Breast epithelium (tissue), 4 donors: ENCODE data around the gene C16orf96. TPM values are rescaled to one million over a fixed set of nuclear protein-coding genes. Genes with fewer than 3 reads are reported as not detected.

ENCODE experiments used
- DNase-seq, 2 donors: peaks; one replicate each; pipeline ENCODE4 v3.0.0-alpha.2; 2019; ENCODE audit warnings: low spot score in 2 of 2
- H3K27ac ChIP-seq, 2 donors: fragments of 200-600 bp; sonication (generic) in 1 of 2; one replicate each; pipeline ENCODE4 v1.5.1; 2016 to 2019; ENCODE audit warnings: mild to moderate bottlenecking in 1 of 2
- H3K27me3 ChIP-seq, 2 donors: fragments of 200-600 bp; sonication (generic) in 1 of 2; one replicate each; pipeline versions ENCODE4 v1.5.1 to v1.6.0; 2017 to 2019; ENCODE audit warnings: control low read depth in 1 of 2, mild to moderate bottlenecking in 1 of 2
- H3K36me3 ChIP-seq: fragments of 200-600 bp; one replicate; pipeline ENCODE4 v1.5.1; 2019
- H3K4me1 ChIP-seq, 2 donors: fragments of 200-600 bp; sonication (generic); one replicate each; pipeline ENCODE4 v1.5.1; 2016 to 2019; ENCODE audit warnings: control low read depth in 1 of 2
- H3K4me3 ChIP-seq, 3 donors: fragments of 200-600 bp; sonication (generic); 1 replicate in 2 of 3; 2 replicates in 1 of 3; pipeline ENCODE4 v1.5.1; 2016 to 2019; ENCODE audit warnings: mild to moderate bottlenecking in 3 of 3, moderate library complexity in 2 of 3
- H3K9me3 ChIP-seq, 2 donors: fragments of 200-600 bp; sonication (generic) in 1 of 2; one replicate each; pipeline ENCODE4 v1.5.1; 2016 to 2019; ENCODE audit warnings: control low read depth in 1 of 2
- CTCF ChIP-seq, 3 donors: fragments of 450-650 bp; IDR thresholded peaks; one replicate each; pipeline ENCODE4 v1.5.1; 2016 to 2017; ENCODE audit warnings: antibody characterized with exemption in 3 of 3, mild to moderate bottlenecking in 3 of 3, moderate library complexity in 3 of 3
- POLR2A ChIP-seq: fragments of 450-650 bp; IDR thresholded peaks from one replicate; pipeline ENCODE4 v1.6.1; 2016; ENCODE audit warnings: antibody characterized with exemption, mild to moderate bottlenecking, moderate library complexity
- POLR2AphosphoS5 ChIP-seq, 3 donors: sonication (generic); formaldehyde crosslinking; IDR thresholded peaks; one replicate each; pipeline ENCODE4 v1.6.1; 2017; ENCODE audit warnings: antibody characterized with exemption in 3 of 3
- intact Hi-C: fragments of 100-400 bp; cut with DNase I; formaldehyde crosslinking; loops from one replicate; pipeline ENCODE4 v1.15.1; 2023; ENCODE audit warnings: low total_unique reads
- total RNA-seq, 3 donors: library from RNA; depleted of rRNA; stranded (reverse); fragments of >200 nt; gene quantifications; one replicate each; pipeline ENCODE4 v1.1.0, GENCODE V29; 2016

The C16orf96 gene
- total RNA-seq, 3 donors from 2014 or later, result not detected

- Histone ChIP-seq H3K27ac (no peak overlapping the region), H3K27me3 (no peaks in the 10 kb centered on the region), H3K36me3 (no peaks in the 10 kb centered on the region), H3K4me1 (peaks cover 0 to 4% of the 10 kb centered on the region in 2 donors), H3K9me3 (no peaks in the 10 kb centered on the region), H3K4me3 (no peak overlapping the region)
- no peak for DNase-seq
- intact Hi-C loops, result no loop called here
- TF ChIP-seq POLR2AphosphoS5 (IDR thresholded peaks at IDR 0.05) (no peak), CTCF (IDR thresholded peaks at IDR 0.05) (no peak), POLR2A (no peak)
Measured at GRCh38 chr16:4641895-4642294, 85.8 kb downstream of the C16orf96 start.

GRCh38 chr16:4646773-4647643 lies 90.9 kb downstream of the C16orf96 start:
- Histone ChIP-seq H3K4me3 (no peak overlapping the region), H3K27me3 (no peaks in the 10 kb centered on the region), H3K9me3 (no peaks in the 10 kb centered on the region), H3K36me3 (no peaks in the 10 kb centered on the region), H3K4me1 (no peaks in the 10 kb centered on the region), H3K27ac (no peak overlapping the region)
- no peak for DNase-seq
- intact Hi-C loops, result no loop called here
- TF ChIP-seq CTCF (IDR thresholded peaks at IDR 0.05) (no peak), POLR2A (no peak), POLR2AphosphoS5 (IDR thresholded peaks at IDR 0.05) (no peak)

- no peaks in the 10 kb centered on the region for H3K36me3 ChIP-seq
- no peaks in the 10 kb centered on the region for H3K27me3 ChIP-seq
- DNase-seq, result no peak
- H3K9me3 ChIP-seq, result no peaks in the 10 kb centered on the region
- intact Hi-C loops, result no loop called here
- H3K27ac ChIP-seq, result no peak overlapping the region
- H3K4me3 ChIP-seq, result no peak overlapping the region
- no peak for TF ChIP-seq POLR2A
- no peaks in the 10 kb centered on the region for H3K4me1 ChIP-seq
Measured at GRCh38 chr16:4647644-4647980, 91.5 kb downstream of the C16orf96 start.

GRCh38 chr16:4648917-4649316 lies 92.8 kb downstream of the C16orf96 start:
- Histone ChIP-seq H3K36me3 (no peaks in the 10 kb centered on the region), H3K9me3 (no peaks in the 10 kb centered on the region), H3K4me1 (no peaks in the 10 kb centered on the region), H3K4me3 (no peak overlapping the region), H3K27ac (no peak overlapping the region), H3K27me3 (no peaks in the 10 kb centered on the region)
- no peak for DNase-seq
- intact Hi-C loops, result no loop called here
- TF ChIP-seq POLR2AphosphoS5 (IDR thresholded peaks at IDR 0.05), result no peak
- TF ChIP-seq CTCF (IDR thresholded peaks at IDR 0.05), result no peak
- no peak for TF ChIP-seq POLR2A

- Histone ChIP-seq H3K9me3 (no peaks in the 10 kb centered on the region), H3K36me3 (no peaks in the 10 kb centered on the region), H3K4me1 (no peaks in the 10 kb centered on the region), H3K27ac (no peak overlapping the region), H3K4me3 (no peak overlapping the region), H3K27me3 (no peaks in the 10 kb centered on the region)
- intact Hi-C loops, result no loop called here
- TF ChIP-seq CTCF (IDR thresholded peaks at IDR 0.05) (no peak), POLR2A (no peak), POLR2AphosphoS5 (IDR thresholded peaks at IDR 0.05) (no peak)
- no peak for DNase-seq
Measured at GRCh38 chr16:4649744-4650442, 93.8 kb downstream of the C16orf96 start.

Other genes starting within 250 kb of the C16orf96 start
- 1 to 10 TPM in 2 of 3 donors, under 1 TPM in 1; 0.96 to 3.9 (median 1.5) TPM for gene GLIS2, start 240.3 kb upstream of the C16orf96 start, total RNA-seq
- 10 to 100 TPM; 24.9 to 52.4 (median 49.9) TPM for gene PAM16, start 205.0 kb upstream of the C16orf96 start, total RNA-seq
- 10 to 100 TPM; 14.8 to 28.5 (median 16.1) TPM for gene VASN, start 184.5 kb upstream of the C16orf96 start, total RNA-seq
- gene CORO7, start 139.7 kb upstream of the C16orf96 start, total RNA-seq, result 10 to 100 TPM; 19.7 to 25.9 (median 22.7) TPM
- gene DNAJA3, start 130.5 kb upstream of the C16orf96 start, total RNA-seq, result 10 to 100 TPM; 32.6 to 54.2 (median 45.9) TPM
- gene NMRAL1, start 81.7 kb upstream of the C16orf96 start, total RNA-seq, result 10 to 100 TPM; 44.5 to 57.7 (median 51.5) TPM
- 10 to 100 TPM; 53.6 to 87.7 (median 65.9) TPM for gene HMOX2, start 79.9 kb upstream of the C16orf96 start, total RNA-seq
- gene CDIP1, start 17.6 kb upstream of the C16orf96 start, total RNA-seq, result 1 to 10 TPM; 9.1 to 9.9 (median 9.5) TPM
- gene UBALD1, start 58.5 kb downstream of the C16orf96 start, total RNA-seq, result 10 to 100 TPM in 1 of 3 donors, 1 to 10 TPM in 2; 5.8 to 11.3 (median 7.2) TPM
- 10 to 100 TPM; 26.7 to 28.5 (median 27.9) TPM for gene MGRN1, start 68.5 kb downstream of the C16orf96 start, total RNA-seq
- 10 to 100 TPM; 22.4 to 38.0 (median 32.3) TPM for gene NUDT16L1, start 137.2 kb downstream of the C16orf96 start, total RNA-seq
- gene ANKS3, start 177.9 kb downstream of the C16orf96 start, total RNA-seq, result 10 to 100 TPM; 12.6 to 33.1 (median 23.6) TPM
- 1 to 10 TPM; 1.3 to 2.3 (median 1.8) TPM for gene DNAAF8, start 178.2 kb downstream of the C16orf96 start, total RNA-seq
- gene ZNF500, start 210.8 kb downstream of the C16orf96 start, total RNA-seq, result 10 to 100 TPM in 2 of 3 donors, 1 to 10 TPM in 1; 8.2 to 17.0 (median 16.4) TPM
- not detected for gene SEPTIN12, start 232.0 kb downstream of the C16orf96 start, total RNA-seq
- 10 to 100 TPM in 2 of 3 donors, not detected in 1; 49.0 to 58.7 TPM for gene SMIM22, start 239.0 kb downstream of the C16orf96 start, total RNA-seq
- 10 to 100 TPM in 2 of 3 donors, 1 to 10 TPM in 1; 6.6 to 23.3 (median 21.2) TPM for gene ROGDI, start 246.3 kb downstream of the C16orf96 start, total RNA-seq